HG02938 (cell line): ENCODE results near the gene HBQ1.
"Not testable (repeated sequence)": the region's sequence is repeated elsewhere in the genome, so short reads cannot be mapped to it uniquely, and the experiment has no call there.

Experiments used
- ATAC-seq: cut with Tn5 transposase; IDR thresholded peaks from one replicate; pipeline ENCODE4 v1.9.1; 2021; ENCODE audit warnings: mild to moderate bottlenecking, moderate library complexity; ENCODE audit not compliant: unreplicated experiment

Gene HBQ1

GRCh38 chr16:175011-175949 is 5.0 kb upstream of the HBQ1 start:
- ATAC-seq = no peak

DNA sequence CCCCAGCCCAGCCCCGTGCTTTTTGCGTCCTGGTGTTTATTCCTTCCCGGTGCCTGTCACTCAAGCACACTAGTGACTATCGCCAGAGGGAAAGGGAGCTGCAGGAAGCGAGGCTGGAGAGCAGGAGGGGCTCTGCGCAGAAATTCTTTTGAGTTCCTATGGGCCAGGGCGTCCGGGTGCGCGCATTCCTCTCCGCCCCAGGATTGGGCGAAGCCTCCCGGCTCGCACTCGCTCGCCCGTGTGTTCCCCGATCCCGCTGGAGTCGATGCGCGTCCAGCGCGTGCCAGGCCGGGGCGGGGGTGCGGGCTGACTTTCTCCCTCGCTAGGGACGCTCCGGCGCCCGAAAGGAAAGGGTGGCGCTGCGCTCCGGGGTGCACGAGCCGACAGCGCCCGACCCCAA is 4.3 kb upstream of the HBQ1 start:
- ATAC-seq = not testable (repeated sequence)

DNA sequence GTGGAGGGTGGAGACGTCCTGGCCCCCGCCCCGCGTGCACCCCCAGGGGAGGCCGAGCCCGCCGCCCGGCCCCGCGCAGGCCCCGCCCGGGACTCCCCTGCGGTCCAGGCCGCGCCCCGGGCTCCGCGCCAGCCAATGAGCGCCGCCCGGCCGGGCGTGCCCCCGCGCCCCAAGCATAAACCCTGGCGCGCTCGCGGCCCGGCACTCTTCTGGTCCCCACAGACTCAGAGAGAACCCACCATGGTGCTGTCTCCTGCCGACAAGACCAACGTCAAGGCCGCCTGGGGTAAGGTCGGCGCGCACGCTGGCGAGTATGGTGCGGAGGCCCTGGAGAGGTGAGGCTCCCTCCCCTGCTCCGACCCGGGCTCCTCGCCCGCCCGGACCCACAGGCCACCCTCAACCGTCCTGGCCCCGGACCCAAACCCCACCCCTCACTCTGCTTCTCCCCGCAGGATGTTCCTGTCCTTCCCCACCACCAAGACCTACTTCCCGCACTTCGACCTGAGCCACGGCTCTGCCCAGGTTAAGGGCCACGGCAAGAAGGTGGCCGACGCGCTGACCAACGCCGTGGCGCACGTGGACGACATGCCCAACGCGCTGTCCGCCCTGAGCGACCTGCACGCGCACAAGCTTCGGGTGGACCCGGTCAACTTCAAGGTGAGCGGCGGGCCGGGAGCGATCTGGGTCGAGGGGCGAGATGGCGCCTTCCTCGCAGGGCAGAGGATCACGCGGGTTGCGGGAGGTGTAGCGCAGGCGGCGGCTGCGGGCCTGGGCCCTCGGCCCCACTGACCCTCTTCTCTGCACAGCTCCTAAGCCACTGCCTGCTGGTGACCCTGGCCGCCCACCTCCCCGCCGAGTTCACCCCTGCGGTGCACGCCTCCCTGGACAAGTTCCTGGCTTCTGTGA is 3.5 kb upstream of the HBQ1 start, which contains the start of gene HBA1:
TSS of gene HBA1 (plus strand) at position 204 of the 906 bp plus-strand sequence. CDS start at position 241, 37 bp downstream.
- not testable (repeated sequence) for ATAC-seq

- ATAC-seq = no peak
Measured at GRCh38 chr16:177394-177822, 2.9 kb upstream of the HBQ1 start.

GRCh38 chr16:177981-178667 is 2.1 kb upstream of the HBQ1 start:
- ATAC-seq = no peak

DNA sequence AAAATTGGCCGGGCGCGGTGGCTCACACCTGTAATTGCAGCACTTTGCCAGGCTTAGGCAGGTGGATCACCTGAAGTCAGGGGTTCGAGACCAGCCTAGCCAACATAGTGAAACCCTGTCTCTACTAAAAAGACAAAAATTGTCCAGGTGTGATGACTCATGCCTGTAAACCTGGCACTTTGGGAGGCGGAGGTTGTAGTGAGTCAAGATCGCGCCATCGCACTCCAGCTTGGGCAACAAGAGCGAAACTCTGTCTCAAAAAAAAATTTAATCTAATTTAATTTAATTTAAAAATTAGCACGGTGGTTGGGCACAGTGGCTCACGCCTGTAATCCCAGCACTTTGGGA is 1.6 kb upstream of the HBQ1 start:
- ATAC-seq = no peak

DNA sequence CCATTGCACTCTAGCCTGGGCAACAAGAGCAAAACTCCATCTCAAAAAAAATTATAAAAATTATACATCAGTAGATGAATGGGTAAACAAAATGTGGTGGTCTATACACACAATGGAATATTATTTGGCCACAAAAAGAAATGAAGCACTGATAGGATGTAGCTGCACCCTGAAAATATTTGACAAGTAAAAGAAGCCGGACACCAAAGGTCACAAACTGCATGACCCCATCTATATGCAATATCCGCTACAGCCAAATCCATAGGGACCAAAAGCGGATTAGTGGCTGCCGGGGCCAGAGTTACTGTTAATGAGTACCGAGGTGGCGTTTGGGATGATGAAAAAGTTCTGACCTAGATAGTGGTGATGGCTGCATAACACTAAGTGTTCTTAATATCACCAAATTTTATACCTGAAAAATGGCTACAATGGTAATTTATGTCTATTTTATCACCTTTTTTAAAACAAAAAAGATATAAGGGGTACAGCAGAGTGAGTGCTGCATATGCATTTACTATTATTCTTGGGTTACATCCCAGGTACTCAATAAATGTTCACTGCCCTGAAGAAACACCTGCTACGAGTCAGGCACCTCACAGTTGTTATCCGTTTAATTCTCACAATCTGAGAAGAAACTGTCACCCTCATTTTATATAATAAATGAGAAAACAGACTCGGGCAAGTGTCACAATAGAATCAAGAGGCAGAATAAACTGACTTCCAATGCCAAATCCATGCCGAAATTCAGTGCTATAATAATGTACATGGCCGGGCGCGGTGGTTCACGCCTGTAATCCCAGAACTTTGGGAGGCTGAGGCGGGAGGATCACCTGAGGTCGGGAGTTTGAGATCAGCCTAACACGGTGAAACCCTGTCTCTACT is 807 bp upstream of the HBQ1 start:
- no peak for ATAC-seq

GRCh38 chr16:180681-181564 is 664 bp downstream of the HBQ1 start:
- ATAC-seq = no peak

DNA sequence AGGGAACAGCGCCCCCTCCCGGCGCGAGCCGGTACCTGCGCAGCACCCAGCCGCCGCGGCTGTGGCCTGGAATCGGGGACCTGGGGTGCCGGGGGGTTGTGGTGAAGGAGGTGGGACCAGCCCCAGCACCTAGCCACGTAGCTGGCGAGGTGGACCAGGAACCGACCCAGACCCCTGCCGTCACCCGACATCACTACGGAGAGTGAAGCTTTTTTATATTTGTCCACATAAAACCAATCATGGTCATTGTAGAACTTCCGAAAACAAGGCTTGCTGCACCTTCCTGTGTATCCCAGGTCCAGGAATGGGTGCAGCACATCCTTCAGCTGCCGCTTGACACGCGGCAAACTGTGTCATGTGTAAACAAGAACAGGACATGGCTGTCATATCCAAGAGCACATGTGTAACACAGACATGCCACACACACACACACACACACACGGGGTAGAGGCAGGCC is 1.3 kb downstream of the HBQ1 start:
- ATAC-seq = no peak

DNA sequence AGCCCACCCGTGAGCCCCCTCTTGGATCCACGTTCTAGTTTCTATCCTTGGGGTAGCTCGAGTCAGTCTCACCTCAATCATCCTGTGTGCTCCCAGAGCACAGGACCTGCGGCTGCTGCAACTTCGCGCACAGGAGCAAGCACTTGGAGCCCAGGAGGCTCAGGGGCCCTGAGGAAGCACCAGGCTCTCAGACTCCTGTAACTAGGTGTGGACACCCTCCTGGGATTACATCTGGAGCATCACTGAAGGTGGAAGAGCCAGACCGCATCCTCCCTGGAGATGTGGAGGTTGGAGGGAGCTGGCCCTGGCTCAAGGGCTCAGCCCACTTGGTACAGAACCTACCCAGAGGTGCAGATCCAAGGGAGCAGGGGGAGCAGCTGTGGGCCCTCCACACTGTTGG is 2.7 kb downstream of the HBQ1 start:
- no peak for ATAC-seq

- ATAC-seq = no peak
Measured at GRCh38 chr16:185213-185612, 5.0 kb downstream of the HBQ1 start.

DNA sequence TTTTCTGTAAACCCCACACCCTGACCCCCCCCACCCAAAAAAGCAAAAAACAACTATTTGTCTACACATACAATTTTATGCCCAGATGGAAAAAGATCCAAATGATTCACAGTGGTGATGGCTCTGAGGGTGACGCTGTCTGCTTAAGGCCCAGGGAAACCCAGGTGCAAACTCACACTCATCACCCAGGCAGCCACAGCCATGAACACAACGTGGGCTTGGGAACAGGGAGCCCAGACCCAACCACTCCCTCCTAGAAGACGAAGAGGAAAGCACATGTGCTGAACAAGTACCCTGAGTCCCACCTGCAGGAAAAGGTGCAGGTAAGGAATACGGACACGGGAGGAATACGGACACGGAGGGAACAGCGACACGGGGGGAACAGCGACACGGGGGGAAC is 5.4 kb downstream of the HBQ1 start:
- no peak for ATAC-seq

GRCh38 chr16:187330-187729 is 7.1 kb downstream of the HBQ1 start:
- no peak for ATAC-seq

GRCh38 chr16:188674-189073 is 8.4 kb downstream of the HBQ1 start:
- no peak for ATAC-seq

DNA sequence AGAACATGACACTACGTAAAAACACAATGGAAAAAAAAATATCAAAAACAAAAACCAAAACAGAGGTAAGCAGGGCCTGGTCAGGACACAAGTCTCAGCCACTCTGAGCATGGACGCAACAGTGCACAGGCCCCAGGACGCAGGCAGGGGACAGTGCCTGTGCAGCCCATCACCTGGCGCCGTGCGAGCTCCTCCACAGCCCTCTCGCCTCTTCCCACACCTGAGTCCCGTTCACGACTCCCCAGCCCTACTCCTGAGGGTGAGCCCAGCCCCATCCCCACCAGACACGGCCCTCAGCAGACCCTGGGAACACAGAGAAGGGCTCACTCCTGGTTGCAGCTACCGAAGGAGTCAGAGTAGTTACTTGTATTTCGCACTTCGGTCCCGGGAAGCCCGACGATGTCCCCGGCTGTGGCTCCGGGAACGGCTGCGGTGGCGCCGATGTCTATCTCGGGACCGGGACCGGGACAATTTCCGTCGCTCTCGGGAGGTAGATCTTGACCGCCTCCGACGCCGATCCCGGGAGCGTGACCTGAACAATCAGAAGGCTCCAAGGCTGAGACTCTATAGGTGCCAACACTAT is 9.4 kb downstream of the HBQ1 start:
- no peak for ATAC-seq

- ATAC-seq = no peak
Measured at GRCh38 chr16:191831-192230, 11.6 kb downstream of the HBQ1 start.

GRCh38 chr16:192686-193085 is 12.4 kb downstream of the HBQ1 start:
- ATAC-seq = no peak

DNA sequence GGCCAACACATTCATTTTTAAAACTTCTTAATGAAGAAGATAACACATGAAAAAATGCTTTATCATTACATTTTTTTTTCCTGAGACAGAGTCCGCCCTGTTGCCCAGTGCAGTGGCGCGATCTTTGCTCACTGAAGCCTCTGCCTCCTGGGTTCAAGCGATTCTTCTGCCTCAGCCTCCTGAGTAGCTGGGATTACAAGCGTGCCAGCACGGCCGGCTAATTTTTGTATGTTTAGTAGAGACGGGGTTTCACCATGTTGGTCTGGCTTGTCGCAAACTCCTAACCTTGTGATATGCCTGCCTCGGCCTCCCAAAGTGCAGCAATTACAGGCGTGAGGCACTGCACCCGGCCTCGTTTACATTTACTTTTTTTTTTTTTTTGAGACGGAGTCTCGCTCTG is 13.2 kb downstream of the HBQ1 start:
- ATAC-seq = no peak

GRCh38 chr16:194516-194915 is 14.3 kb downstream of the HBQ1 start:
- ATAC-seq = no peak
